ENCODE data around the gene IQCH.

GRCh38 chr15:67358391-67358790, 103.8 kb downstream of the IQCH start:
- TF ChIP-seq SIN3A (IDR thresholded peaks at IDR 0.05; ENCODE audit: borderline replicate concordance, insufficient read depth, low read length) = no peak
- no peak for TF ChIP-seq POLR2AphosphoS5 (IDR thresholded peaks at IDR 0.05; ENCODE audit: low read depth, low read length)
- TF ChIP-seq FOXP2 (optimal IDR thresholded peaks at IDR 0.05; ENCODE audit: borderline replicate concordance, extremely low read depth, extremely low read length, insufficient read depth) = no peak
- TF ChIP-seq TAF1 (IDR thresholded peaks at IDR 0.05; ENCODE audit: borderline replicate concordance, insufficient read depth, low read length) = no peak

Measured in PFSK-1 (cell line).